Measurements from ENCODE around the gene LMBR1L.
"Not testable (repeated sequence)": the region's sequence is repeated elsewhere in the genome, so short reads cannot be mapped to it uniquely, and the experiment has no call there.

The LMBR1L gene, protein sequence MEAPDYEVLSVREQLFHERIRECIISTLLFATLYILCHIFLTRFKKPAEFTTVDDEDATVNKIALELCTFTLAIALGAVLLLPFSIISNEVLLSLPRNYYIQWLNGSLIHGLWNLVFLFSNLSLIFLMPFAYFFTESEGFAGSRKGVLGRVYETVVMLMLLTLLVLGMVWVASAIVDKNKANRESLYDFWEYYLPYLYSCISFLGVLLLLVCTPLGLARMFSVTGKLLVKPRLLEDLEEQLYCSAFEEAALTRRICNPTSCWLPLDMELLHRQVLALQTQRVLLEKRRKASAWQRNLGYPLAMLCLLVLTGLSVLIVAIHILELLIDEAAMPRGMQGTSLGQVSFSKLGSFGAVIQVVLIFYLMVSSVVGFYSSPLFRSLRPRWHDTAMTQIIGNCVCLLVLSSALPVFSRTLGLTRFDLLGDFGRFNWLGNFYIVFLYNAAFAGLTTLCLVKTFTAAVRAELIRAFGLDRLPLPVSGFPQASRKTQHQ

DNA sequence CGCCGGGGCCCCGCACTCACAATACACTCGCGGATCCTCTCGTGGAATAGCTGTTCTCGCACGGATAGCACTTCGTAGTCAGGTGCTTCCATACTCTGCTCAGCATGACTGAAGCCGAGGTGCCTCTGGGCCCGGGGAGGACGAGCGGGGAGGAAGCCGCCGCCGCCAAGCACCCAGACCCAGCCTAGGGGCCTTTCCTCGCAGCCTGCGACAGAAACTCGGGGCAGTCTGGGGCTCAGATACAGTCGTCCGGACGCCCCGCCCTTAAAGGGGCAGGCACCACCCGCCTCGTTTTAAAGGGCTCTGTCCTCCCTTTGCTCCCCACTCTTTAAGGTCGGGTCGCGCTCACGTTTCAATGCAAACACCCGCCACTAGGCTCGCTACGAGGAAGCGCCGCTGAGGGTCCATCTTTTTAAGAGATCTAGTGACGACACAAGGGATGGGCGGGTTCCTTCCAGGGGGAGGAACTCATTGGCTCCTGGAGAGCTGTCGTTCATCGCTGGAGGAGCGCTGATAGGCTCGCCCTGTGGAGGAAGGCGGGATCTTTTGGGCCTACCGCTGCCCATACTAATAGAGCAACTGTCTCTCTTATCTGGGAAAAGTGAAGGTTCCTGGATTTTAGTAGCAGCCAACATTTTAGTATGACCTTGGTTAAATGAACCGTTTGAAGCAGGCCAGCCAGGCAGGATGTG lies at the start of gene LMBR1L:
Gene LMBR1L, minus strand, starts transcription at position 384 of the 692 bp plus-strand sequence. Its CDS starts 292 bp downstream, at position 92.
- peak; percentile 98 for DNase-seq

DNA sequence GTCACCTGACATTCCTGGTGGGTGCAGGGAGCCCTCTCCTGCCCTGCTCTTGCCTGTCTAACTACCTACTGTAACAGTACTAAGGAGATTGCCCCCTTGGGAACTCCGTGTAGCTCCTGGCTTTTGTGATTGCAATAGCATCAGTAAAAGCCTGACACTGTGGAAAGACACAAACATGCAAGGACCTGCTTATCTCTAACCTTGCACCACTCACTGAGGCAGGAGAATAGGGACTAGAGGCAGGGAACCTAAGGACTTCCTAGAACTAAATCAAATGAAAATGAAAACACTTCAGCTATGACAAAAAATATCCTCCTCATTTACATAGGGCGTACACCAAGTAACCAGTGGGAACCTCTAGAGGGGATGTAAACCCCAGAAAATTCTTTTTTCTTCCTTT lies 49.8 kb upstream of the LMBR1L start:
- DNase-seq: no peak

GRCh38 chr12:49154221-49154620 lies 43.6 kb upstream of the LMBR1L start:
- DNase-seq: no peak

DNA sequence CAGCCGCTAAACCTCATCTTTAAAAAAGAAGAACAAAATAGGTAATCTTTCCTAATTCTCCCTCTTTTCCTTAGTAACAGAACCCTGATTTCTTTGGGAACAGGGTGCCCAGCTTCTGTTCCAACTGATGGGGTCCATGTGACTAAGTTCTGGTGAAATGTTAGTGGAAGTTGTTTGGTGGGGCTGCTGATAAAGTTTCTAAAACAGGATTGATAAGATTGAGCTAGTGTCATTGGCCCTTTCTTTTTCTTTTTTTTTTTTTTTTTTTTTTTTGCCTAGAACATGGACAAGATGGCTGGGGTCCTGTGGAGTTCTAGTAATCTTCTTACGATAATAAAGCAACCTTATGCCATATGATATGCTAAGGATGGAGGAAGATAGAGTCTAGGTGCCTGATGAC lies 36.7 kb upstream of the LMBR1L start:
- no peak for DNase-seq

DNA sequence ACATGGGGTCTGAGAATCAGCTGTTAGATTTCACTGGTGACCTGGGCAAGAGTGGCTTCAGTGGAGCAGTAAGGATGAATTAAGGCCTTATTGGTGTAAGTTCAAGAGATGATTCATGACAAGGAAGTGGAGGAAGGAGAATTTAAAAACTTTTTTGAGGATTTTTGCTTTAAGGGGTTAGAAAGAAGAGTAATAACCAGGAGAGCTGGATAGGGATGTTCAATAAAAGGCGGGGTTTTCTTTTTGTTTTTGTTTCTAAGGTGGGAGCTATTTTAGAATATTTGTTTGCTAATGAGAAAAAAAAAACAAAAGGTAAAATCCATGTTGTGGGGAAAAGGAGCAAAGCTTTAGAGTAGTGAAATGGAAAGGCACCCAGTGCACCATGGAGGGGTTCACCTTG lies 35.8 kb upstream of the LMBR1L start:
- DNase-seq: no peak

DNA sequence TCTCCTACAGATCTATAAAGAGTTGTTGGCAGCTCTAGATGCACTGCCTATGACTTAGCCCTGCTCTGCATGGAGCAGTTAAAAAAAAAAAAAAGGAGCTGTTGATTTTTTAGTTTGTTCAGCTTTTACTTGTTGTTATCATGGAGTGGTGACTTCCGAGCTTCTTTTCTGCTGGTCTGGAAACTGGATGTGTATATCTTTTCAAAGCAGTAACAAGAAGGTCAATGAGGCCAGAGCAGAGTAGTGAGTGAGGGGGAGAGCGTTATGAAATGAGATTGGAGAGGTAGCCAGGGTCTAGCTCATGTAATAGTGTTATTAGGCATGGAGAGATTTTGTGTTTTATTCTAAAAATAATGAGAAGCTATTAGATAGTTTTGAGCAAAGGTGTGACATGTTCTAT lies 33.7 kb upstream of the LMBR1L start:
- DNase-seq: no peak

- DNase-seq: no peak
These were observed 28.4 kb upstream of the LMBR1L start for GRCh38 chr12:49138999-49139398.

DNA sequence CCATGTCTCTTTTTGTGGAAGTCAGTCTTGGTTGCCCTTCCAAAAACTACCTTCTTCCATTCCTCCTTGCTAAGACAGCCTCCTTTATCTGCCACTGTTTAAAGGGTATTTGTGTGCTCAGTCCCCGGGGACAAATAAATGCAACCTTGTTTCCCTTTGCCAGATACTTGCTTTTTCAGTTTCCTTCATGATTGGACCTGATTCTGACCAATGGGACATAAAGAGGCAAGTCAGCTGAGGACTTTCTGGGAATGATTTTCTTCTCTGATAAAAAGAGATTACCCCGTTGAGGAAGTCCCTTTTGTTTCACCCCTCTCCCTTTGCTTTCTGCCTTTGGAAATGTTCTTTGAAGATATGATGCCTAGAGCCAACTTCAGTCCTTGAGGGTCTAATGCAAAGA lies 27.9 kb upstream of the LMBR1L start:
- no peak for DNase-seq

GRCh38 chr12:49137476-49137875 lies 26.8 kb upstream of the LMBR1L start:
- DNase-seq: no peak

DNA sequence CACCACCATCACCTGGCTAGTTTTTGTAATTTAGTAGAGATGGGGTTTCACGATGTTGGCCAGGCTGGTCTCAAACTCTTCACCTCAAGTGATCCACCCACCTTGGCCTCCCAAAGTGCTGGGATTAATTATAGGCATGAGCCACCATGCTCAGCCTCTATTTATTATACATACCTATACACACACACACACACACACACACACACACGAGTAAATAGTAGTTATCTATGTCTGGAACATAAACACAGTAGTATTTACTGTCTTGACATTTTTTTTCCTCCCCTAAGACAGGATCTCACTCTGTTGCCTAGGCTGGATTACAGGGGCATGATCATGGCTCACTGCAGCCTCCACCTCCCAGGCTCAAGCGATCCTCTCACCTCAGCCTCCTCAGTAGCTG lies 26.4 kb upstream of the LMBR1L start:
- DNase-seq: not testable (repeated sequence)

- DNase-seq: no peak
These were observed 22.9 kb upstream of the LMBR1L start for GRCh38 chr12:49133590-49133989.

DNA sequence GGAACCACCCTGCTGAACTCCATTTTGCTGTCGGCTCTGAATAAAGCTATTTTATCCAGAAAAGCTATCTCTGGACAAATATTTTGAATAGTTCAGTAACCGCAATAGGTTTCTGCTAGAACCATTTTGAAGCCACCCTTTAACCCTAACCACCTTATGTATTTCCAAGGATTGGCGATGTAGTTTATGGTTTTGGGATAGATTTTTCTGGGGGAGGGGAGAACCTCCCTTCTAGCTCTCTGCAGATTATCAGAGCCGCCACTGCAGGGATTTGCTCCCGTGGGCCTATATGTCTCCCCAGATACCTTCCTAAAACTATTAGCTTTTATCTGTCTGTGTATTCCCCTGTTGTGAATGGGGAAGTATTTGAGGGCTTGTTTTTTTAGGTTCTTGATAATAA lies 22.4 kb upstream of the LMBR1L start:
- no peak for DNase-seq

GRCh38 chr12:49131894-49132461 lies 21.3 kb upstream of the LMBR1L start:
- DNase-seq: peak; percentile 25

DNA sequence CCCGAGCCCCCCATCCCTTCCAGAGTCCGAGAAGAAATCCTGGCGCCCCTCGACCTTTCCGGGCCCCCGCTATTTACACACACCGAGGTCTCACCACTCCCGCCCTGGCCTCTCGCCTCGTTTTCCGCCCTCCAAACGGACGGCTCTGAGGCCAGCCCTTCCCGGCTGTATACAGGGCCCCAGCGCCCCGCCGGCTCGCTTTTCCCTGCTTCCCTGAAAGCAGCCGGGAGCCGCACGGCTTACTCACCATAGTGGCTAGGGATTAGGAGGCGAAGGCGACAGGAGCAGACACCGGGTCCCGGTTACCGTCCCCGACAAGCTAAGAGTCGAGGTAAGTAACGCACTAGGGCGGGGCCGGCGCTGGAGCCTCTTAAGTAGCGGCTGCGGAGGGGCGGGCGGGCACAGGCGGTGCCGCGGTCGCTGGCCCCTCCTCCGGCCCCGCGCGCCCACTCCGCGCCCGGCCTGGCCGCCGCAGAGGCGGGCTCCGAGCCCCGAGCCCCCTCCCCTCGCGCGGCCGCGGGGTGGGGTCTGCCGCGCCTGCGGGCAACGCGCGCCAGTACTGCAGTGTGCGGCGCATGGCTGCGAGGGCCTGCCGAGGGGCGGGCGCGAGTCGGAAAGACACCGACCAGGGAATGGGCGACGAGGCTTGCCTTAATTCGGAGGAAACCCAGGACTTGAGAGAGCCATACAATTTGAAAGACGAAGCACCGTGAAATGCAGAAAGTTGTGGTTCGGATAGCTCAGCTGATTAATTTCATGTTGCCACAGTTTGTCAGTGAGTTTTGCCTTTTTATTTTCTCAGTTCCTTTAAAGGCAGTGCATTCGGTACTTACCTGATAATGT lies 20.6 kb upstream of the LMBR1L start, which contains the start of gene TUBA1B:
Gene TUBA1B, minus strand, starts transcription at position 345 of the 843 bp plus-strand sequence. Its CDS starts 95 bp downstream, at position 250.
- DNase-seq: peak; percentile 92

DNA sequence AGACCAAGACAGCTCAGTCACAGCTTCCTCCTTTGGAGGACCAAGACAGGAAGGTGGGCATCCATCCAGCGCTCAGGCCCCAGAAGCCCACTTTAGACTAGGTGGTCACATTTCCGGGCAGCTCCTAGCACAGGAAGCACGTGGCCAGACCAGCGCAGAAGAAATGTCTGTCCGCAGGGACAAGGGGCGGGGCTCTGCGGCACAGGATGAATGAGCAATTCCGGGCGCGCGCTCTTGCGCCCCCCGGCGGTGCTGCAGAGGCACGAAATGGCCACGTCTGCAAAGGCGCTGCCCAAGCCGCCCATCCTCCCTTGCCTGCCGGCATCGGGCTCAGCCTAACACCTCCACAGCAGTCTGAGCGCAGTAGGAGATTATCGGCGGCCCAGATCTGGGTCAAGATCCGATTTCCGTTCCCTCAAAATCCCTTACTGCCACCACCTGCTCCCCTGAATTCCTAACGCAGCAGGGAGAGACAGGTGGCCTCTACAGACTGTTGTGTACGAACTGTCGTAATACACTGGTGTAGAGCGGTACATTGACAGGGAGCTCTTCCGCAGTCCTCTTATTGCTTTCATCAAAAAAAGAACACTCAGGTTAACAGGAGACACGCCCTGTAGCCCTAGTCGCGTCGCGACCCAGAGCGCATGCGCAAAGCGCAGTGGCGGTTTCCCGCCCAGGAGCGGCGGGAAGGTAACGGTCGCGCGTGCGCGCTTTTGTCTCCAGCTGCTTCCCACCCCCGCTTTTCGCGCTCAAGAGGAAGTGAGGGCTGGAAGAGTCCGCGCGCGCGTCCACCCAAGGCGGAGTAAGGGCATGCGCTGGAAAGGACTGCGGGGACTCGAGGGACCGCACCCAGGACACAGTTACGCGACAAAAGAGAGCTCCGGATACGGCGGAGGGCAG lies 19.8 kb upstream of the LMBR1L start:
- DNase-seq: peak; percentile 93

DNA sequence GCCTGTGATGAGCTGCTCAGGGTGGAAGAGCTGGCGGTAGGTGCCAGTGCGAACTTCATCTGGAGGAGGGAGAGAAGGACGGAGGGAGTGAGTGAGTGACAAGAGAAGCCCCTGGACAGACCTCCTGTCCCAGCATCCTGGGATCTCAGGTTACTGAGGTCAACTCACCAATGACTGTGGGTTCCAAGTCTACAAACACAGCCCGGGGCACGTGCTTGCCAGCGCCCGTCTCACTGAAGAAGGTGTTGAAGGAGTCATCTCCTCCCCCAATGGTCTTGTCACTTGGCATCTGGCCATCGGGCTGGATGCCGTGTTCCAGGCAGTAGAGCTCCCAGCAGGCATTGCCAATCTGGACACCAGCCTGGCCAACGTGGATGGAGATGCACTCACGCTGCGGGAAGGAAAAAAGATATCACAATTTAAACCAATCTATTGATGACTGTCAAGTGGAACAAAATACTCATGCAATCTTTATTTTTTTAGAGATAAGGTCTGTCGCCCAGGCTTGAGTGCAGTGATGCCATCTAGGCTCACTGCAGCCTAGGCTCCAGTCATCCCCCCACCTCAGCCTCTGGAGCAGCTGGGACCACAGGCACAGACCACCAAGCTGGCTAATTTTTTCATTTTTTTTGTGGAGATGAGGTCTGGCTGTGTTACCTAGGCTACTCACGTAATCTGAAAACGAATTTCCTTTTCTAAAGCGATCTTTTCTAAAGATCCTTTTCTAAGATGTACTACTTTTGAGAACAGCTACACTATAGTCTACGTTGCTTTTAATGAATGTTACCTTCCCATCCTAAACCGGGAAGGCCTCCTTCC lies 18.9 kb upstream of the LMBR1L start:
- DNase-seq: no peak

GRCh38 chr12:49127971-49128370 lies 17.3 kb upstream of the LMBR1L start:
- DNase-seq: not testable (repeated sequence)

DNA sequence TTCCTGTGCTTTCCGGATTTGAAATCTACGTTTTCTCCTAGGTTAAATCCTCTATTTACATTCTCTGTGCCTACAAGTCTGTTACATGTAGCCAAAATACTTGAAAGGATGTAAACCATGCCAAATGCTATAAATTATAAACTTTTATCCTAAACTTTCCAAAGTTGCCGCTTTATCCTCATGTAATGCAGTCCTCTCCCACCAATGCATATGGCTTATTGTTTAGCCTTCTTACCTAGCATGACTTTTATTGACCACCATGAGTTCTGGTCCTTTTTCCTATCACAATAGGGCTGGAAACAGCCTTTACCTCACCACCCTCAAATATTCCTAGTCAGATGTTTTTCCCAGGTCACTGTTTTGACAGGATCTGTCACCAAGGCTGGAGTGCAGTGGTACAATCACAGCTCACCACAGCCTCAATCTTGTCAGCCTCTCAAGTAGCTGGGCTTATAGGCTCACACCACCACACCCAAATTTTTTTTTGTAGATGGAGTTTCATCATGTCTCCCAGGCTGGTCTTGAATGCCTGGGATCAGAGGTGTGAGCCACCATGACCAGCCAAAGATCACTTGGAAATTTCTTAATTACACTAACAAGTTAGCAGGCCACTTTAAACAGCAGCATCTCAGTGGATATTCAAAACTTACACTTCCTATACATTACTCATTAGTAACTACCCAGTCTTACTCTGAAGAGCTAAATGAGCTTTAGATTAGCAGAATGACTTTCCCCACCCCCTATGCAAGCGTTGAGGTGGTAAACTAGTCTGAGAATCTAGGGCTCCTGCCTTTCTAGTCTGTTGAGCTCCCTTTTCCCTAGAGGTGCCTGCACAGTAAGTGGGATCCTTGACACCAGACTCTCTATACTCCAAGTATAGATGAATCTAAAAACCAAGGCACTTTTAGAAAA lies 16.5 kb upstream of the LMBR1L start:
- no peak for DNase-seq

DNA sequence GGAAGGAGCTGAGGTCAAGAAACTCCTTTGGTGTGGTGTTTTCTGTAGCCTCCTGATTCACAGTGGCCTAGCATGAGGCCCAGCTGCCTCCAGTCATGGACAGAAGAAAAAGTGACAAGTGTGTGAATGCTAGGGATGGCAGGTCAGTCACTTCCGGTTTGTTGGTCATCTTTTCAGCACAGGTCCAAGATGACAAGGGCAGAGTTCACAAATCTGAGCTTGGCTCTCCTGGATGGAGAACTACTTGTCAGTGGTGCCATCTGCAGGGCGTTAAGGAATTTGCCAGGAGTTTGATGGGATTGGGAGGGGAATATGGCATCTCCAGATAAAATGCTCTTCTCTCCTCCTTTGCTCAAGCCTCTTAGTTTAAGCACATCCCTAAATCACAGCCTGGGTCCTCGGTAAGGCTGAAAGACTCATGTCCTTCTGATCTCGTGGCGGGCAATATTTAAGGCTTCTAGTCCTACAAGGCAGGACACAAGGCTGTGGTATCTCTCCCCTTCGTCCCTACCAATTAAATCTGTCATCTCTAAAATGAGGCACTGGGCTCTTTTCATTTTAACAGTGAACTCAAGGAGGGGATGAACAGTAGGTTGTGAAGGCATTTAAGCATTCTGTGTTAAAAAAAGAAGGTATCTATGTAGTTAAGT lies 10.5 kb upstream of the LMBR1L start:
- DNase-seq: peak; percentile 48
